HG02970 (cell line): ENCODE measurements around the gene TRANK1.
"Not testable (repeated sequence)": the region's sequence is repeated elsewhere in the genome, so short reads cannot be mapped to it uniquely, and the experiment has no call there.

Experiments
- ATAC-seq: cut with Tn5 transposase; IDR thresholded peaks from one replicate; pipeline ENCODE4 v1.9.1; 2021; ENCODE audit warnings: mild to moderate bottlenecking, moderate library complexity, moderate number of reproducible peaks; ENCODE audit not compliant: unreplicated experiment, low FRiP score

TRANK1 gene

GRCh38 chr3:36944641-36945270 lies at the start of gene TRANK1:
Gene TRANK1 (minus strand): TSS chr3:36945054. CDS start chr3:36944809, 245 bp downstream.
- peak; percentile 42 for ATAC-seq

- ATAC-seq: peak; percentile 95
Observed at GRCh38 chr3:36993326-36994283, 48.8 kb upstream of the TRANK1 start, which contains the start of gene MLH1. Gene MLH1 (plus strand): TSS chr3:36993518. CDS start chr3:36993548, 30 bp downstream.

GRCh38 chr3:36992806-36993325 lies 48.0 kb upstream of the TRANK1 start, which contains the start of gene EPM2AIP1:
Gene EPM2AIP1 (minus strand): TSS chr3:36993131. CDS start chr3:36993077, 54 bp downstream.
- ATAC-seq: peak; percentile 20

- no peak for ATAC-seq
Observed at GRCh38 chr3:36991923-36992805, 47.3 kb upstream of the TRANK1 start.

- ATAC-seq: no peak
Observed at GRCh38 chr3:36991147-36991546, 46.3 kb upstream of the TRANK1 start.

- ATAC-seq: no peak
Observed at GRCh38 chr3:36989568-36989967, 44.7 kb upstream of the TRANK1 start.

GRCh38 chr3:36989005-36989404 lies 44.2 kb upstream of the TRANK1 start:
- no peak for ATAC-seq

GRCh38 chr3:36988356-36988755 lies 43.5 kb upstream of the TRANK1 start:
- no peak for ATAC-seq

GRCh38 chr3:36981006-36981405 lies 36.2 kb upstream of the TRANK1 start:
- no peak for ATAC-seq

- no peak for ATAC-seq
Observed at GRCh38 chr3:36973139-36973538, 28.3 kb upstream of the TRANK1 start.

GRCh38 chr3:36972163-36972562 lies 27.3 kb upstream of the TRANK1 start:
- no peak for ATAC-seq

- ATAC-seq: peak; percentile 96
Observed at GRCh38 chr3:36969540-36970432, 24.9 kb upstream of the TRANK1 start.

- no peak for ATAC-seq
Observed at GRCh38 chr3:36969085-36969484, 24.2 kb upstream of the TRANK1 start.

GRCh38 chr3:36965440-36965839 lies 20.6 kb upstream of the TRANK1 start:
- ATAC-seq: no peak

- no peak for ATAC-seq
Observed at GRCh38 chr3:36964817-36965216, 20.0 kb upstream of the TRANK1 start.

- ATAC-seq: no peak
Observed at GRCh38 chr3:36964331-36964730, 19.5 kb upstream of the TRANK1 start.

- ATAC-seq: not testable (repeated sequence)
Observed at GRCh38 chr3:36963008-36963407, 18.2 kb upstream of the TRANK1 start.

- ATAC-seq: no peak
Observed at GRCh38 chr3:36960502-36960901, 15.6 kb upstream of the TRANK1 start.

GRCh38 chr3:36959821-36960220 lies 15.0 kb upstream of the TRANK1 start:
- no peak for ATAC-seq
